ENCODE data around the gene PHF12.

The PHF12 gene

DNA sequence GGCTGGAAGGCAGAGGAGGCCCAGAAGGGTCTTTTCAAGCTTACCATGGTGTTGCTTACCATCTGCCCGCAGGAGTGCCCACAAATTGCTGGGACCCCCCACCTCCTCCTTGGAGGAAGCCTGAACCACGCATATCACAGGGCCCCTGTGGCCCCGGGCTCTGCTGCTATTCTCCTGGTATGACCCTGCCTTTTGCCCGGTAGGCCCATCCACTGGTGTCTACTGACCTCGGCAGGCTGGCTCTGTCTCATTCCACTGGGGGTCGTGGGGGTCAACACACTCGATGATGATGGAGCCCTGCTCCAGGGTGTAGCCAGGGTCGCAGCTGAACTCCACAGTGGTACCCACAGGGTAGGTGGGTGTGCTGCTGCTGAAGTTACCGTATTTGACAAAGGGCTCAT, 8.2 kb upstream of the PHF12 start:
- no peak overlapping the region for H3K9ac ChIP-seq (ENCODE audit: insufficient read length, low read depth)
- H3K4me1 ChIP-seq (ENCODE audit: insufficient read depth, insufficient read length): peaks cover 3% of the 10 kb centered on the region
- no peak for DNase-seq (ENCODE audit: low read depth, low spot score)
- TF ChIP-seq YY1 (IDR thresholded peaks at IDR 0.05; ENCODE audit: insufficient read depth, insufficient read length) (no peak), ZNF274 (IDR thresholded peaks at IDR 0.05; ENCODE audit: low read depth, low read length) (no peak)
- no peak overlapping the region for H3K4me3 ChIP-seq (ENCODE audit: insufficient read length, low read depth)
- no peaks in the 10 kb centered on the region for H3K9me3 ChIP-seq (ENCODE audit: insufficient read depth, low read length)
- peaks cover 10% of the 10 kb centered on the region for H3K36me3 ChIP-seq (ENCODE audit: insufficient read depth, insufficient read length, low read length)
- H3K27me3 ChIP-seq (ENCODE audit: insufficient read depth, insufficient read length): no peaks in the 10 kb centered on the region

DNA sequence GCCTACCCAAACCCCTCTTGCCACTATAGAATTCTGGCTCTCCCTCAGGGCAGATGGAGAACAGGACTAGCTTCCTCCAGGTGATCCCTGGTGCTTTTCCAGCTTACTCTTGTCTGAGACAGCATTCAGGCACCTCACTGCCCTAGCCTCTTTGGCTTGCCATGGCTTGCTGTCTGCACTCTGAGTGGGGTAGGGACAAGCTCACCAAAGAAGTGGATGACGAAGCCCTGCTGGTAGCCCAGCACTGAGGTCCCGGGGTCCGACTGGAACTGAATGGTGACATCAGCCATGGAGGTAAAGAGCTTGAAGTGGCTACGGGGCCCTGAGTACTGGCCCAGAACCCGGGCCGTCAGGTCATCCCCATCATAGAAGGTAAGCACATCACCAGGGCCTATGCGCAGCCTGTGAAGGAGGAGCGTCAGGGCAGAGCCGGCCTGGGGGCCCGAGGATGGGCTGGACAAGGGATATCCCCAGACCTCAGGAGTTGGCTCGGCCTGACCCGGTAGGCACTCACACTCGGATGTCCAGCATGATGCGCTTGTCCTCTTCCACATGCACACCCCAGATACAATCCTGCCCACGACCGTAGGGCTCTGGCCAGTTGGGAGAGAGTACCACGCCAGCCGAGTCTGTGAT, 7.6 kb upstream of the PHF12 start:
- Histone ChIP-seq H3K9me3 (ENCODE audit: insufficient read depth, low read length) (no peaks in the 10 kb centered on the region), H3K4me1 (ENCODE audit: insufficient read depth, insufficient read length) (peaks cover 3% of the 10 kb centered on the region), H3K36me3 (ENCODE audit: insufficient read depth, insufficient read length, low read length) (peaks cover 10% of the 10 kb centered on the region), H3K9ac (ENCODE audit: insufficient read length, low read depth) (no peak overlapping the region), H3K27me3 (ENCODE audit: insufficient read depth, insufficient read length) (no peaks in the 10 kb centered on the region), H3K4me3 (ENCODE audit: insufficient read length, low read depth) (no peak overlapping the region)
- no peak for DNase-seq (ENCODE audit: low read depth, low spot score)
- no peak for TF ChIP-seq SUZ12 (IDR thresholded peaks at IDR 0.05; ENCODE audit: extremely low read depth, insufficient read depth, insufficient read length)
- no peak for TF ChIP-seq ZNF274 (IDR thresholded peaks at IDR 0.05; ENCODE audit: low read depth, low read length)

DNA sequence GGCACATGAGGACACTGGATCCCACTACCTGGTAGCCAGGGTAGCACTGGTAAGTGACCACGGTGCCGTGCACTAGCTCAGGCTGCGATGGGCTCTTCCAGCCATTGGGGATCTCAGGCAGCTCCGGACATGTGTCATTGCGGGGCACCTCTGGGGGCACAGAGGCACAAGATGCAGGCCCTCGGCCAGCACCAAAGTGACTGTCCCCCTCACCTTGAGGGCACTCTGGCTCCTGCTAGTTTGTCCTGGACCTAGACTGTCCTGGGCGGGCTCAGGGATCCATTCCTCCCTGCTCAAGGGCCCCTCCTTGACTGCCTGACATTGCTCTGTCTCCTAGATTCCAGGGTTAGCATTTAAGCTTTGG, 6.7 kb upstream of the PHF12 start:
- peaks cover 10% of the 10 kb centered on the region for H3K36me3 ChIP-seq (ENCODE audit: insufficient read depth, insufficient read length, low read length)
- H3K9ac ChIP-seq (ENCODE audit: insufficient read length, low read depth): no peak overlapping the region
- no peak for TF ChIP-seq SUZ12 (IDR thresholded peaks at IDR 0.05; ENCODE audit: extremely low read depth, insufficient read depth, insufficient read length)
- no peak for TF ChIP-seq YY1 (IDR thresholded peaks at IDR 0.05; ENCODE audit: insufficient read depth, insufficient read length)
- no peak for TF ChIP-seq ZNF274 (IDR thresholded peaks at IDR 0.05; ENCODE audit: low read depth, low read length)
- no peaks in the 10 kb centered on the region for H3K27me3 ChIP-seq (ENCODE audit: insufficient read depth, insufficient read length)
- no peak overlapping the region for H3K4me3 ChIP-seq (ENCODE audit: insufficient read length, low read depth)
- H3K9me3 ChIP-seq (ENCODE audit: insufficient read depth, low read length): no peaks in the 10 kb centered on the region
- no peak for DNase-seq (ENCODE audit: low read depth, low spot score)
- H3K4me1 ChIP-seq (ENCODE audit: insufficient read depth, insufficient read length): no peaks in the 10 kb centered on the region

DNA sequence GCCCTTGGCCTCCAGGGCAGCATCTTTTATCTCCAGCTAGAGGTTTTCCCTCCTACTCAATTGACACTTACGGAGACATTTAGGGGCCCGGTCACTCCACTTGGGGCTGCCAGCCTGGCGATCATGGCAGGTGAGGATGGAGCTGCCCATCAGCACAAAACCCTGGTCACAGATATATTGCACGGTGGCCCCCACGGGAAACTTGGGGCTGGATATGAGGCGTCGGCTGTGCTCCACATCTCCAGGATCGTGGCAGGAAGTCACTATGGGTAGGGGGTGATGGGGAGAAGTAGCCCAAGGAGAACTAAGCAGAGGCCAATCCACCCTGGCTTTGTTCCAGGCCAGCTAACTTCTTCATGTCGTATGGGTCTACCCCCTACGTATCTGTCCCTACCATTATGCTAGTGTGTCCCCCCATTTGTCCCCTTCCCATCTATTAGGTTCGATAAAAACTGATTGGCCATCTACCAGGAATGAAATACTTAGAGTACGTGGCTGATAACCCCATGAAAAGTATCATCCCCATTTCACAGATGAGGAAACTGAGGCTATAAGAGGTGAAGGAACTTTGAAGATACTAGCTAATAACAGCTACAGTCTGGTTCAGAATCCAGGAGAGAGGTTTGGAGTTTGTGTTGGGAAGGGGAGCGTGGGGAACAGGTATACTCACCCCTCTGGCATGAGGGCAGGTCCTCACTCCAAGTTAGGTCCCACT, 6.1 kb upstream of the PHF12 start:
- TF ChIP-seq ZNF274 (IDR thresholded peaks at IDR 0.05; ENCODE audit: low read depth, low read length): no peak
- TF ChIP-seq SUZ12 (IDR thresholded peaks at IDR 0.05; ENCODE audit: extremely low read depth, insufficient read depth, insufficient read length): no peak
- TF ChIP-seq YY1 (IDR thresholded peaks at IDR 0.05; ENCODE audit: insufficient read depth, insufficient read length): no peak
- H3K27me3 ChIP-seq (ENCODE audit: insufficient read depth, insufficient read length): no peaks in the 10 kb centered on the region
- peaks cover 10% of the 10 kb centered on the region for H3K36me3 ChIP-seq (ENCODE audit: insufficient read depth, insufficient read length, low read length)
- H3K9ac ChIP-seq (ENCODE audit: insufficient read length, low read depth): no peak overlapping the region
- no peak for DNase-seq (ENCODE audit: low read depth, low spot score)
- no peaks in the 10 kb centered on the region for H3K9me3 ChIP-seq (ENCODE audit: insufficient read depth, low read length)
- no peaks in the 10 kb centered on the region for H3K4me1 ChIP-seq (ENCODE audit: insufficient read depth, insufficient read length)
- H3K4me3 ChIP-seq (ENCODE audit: insufficient read length, low read depth): no peak overlapping the region

DNA sequence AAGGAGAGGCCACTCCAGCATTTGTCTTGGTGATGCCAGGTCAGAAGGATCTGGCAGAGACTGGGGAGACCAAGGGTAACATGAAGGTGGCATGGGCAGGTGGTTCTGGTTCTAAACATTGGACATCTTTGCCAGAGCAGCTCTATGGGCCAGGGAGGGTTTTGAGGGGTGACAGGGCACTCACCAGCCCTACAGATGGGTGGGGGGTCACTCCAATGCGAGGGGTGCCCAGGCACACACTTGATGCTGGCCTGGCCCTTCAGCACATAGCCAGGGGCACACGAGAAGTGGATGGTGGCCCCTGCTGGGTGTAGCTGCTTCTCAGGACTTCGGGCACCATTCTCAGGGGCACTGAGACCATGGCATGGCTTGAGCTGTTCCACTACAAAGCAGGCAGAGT, 5.5 kb upstream of the PHF12 start:
- Histone ChIP-seq H3K36me3 (ENCODE audit: insufficient read depth, insufficient read length, low read length) (peaks cover 10% of the 10 kb centered on the region), H3K4me1 (ENCODE audit: insufficient read depth, insufficient read length) (no peaks in the 10 kb centered on the region), H3K4me3 (ENCODE audit: insufficient read length, low read depth) (no peak overlapping the region), H3K9me3 (ENCODE audit: insufficient read depth, low read length) (no peaks in the 10 kb centered on the region), H3K9ac (ENCODE audit: insufficient read length, low read depth) (no peak overlapping the region), H3K27me3 (ENCODE audit: insufficient read depth, insufficient read length) (no peaks in the 10 kb centered on the region)
- TF ChIP-seq SUZ12 (IDR thresholded peaks at IDR 0.05; ENCODE audit: extremely low read depth, insufficient read depth, insufficient read length) (no peak), YY1 (IDR thresholded peaks at IDR 0.05; ENCODE audit: insufficient read depth, insufficient read length) (no peak), ZNF274 (IDR thresholded peaks at IDR 0.05; ENCODE audit: low read depth, low read length) (no peak)
- no peak for DNase-seq (ENCODE audit: low read depth, low spot score)

DNA sequence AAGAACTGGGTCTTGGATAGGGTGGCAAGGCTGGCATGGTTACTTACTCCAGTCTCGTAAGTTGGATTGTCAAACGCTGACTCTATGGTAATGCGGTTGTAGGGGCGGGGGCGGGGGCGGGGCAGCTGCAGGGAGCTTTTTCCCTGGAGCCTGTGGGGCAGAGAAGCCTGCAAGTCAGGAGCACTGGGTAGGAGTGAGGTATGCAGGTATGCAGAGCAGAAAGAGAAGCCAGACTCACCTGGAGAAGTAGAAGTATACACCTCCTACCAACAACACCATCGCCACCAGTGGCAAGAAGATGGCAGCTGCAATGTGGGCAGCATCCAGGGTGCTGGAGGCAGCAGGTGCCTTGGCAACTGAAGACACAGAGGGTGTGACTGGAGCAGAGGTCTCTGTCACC, 4.8 kb upstream of the PHF12 start:
- no peak for TF ChIP-seq ZNF274 (IDR thresholded peaks at IDR 0.05; ENCODE audit: low read depth, low read length)
- no peak for TF ChIP-seq YY1 (IDR thresholded peaks at IDR 0.05; ENCODE audit: insufficient read depth, insufficient read length)
- TF ChIP-seq SUZ12 (IDR thresholded peaks at IDR 0.05; ENCODE audit: extremely low read depth, insufficient read depth, insufficient read length): no peak
- Histone ChIP-seq H3K27me3 (ENCODE audit: insufficient read depth, insufficient read length) (no peaks in the 10 kb centered on the region), H3K4me3 (ENCODE audit: insufficient read length, low read depth) (no peak overlapping the region), H3K9me3 (ENCODE audit: insufficient read depth, low read length) (no peaks in the 10 kb centered on the region), H3K36me3 (ENCODE audit: insufficient read depth, insufficient read length, low read length) (peaks cover 10% of the 10 kb centered on the region), H3K9ac (ENCODE audit: insufficient read length, low read depth) (no peak overlapping the region), H3K4me1 (ENCODE audit: insufficient read depth, insufficient read length) (no peaks in the 10 kb centered on the region)
- DNase-seq (ENCODE audit: low read depth, low spot score): no peak

DNA sequence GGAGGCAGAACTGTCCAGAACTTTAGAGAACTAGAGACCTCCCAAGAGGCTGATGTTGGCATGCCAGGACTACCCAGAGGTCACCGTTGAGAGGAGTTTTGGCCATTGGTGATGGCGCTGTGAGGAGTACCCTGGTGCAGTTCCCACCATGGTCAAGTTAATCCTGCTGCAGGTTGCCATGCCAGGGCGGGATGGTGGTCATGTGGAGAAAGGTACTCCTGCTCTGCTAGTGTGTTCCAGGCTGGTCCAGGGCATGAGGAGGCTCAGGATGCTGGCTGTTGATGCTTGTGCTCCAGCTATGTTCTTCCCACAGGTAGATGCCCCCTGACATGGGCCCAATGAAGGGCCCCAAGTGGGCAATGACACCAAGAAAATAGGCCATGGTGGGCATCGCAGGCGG, 4.1 kb upstream of the PHF12 start:
- Histone ChIP-seq H3K4me1 (ENCODE audit: insufficient read depth, insufficient read length) (no peaks in the 10 kb centered on the region), H3K27me3 (ENCODE audit: insufficient read depth, insufficient read length) (no peaks in the 10 kb centered on the region), H3K36me3 (ENCODE audit: insufficient read depth, insufficient read length, low read length) (peaks cover 10% of the 10 kb centered on the region), H3K4me3 (ENCODE audit: insufficient read length, low read depth) (no peak overlapping the region), H3K9me3 (ENCODE audit: insufficient read depth, low read length) (no peaks in the 10 kb centered on the region), H3K9ac (ENCODE audit: insufficient read length, low read depth) (no peak overlapping the region)
- TF ChIP-seq ZNF274 (IDR thresholded peaks at IDR 0.05; ENCODE audit: low read depth, low read length) (no peak), YY1 (IDR thresholded peaks at IDR 0.05; ENCODE audit: insufficient read depth, insufficient read length) (no peak), SUZ12 (IDR thresholded peaks at IDR 0.05; ENCODE audit: extremely low read depth, insufficient read depth, insufficient read length) (no peak)
- DNase-seq (ENCODE audit: low read depth, low spot score): no peak
